Neural cell (in vitro differentiated cells): ENCODE data around the gene PPFIA3.

Experiments
- EP300 ChIP-seq: fragments of 450-650 bp; conservative IDR thresholded peaks from 2 replicates; pipeline ENCODE4 v1.6.1; 2014; ENCODE audit warnings: antibody characterized with exemption, mild to moderate bottlenecking, moderate library complexity; ENCODE audit not compliant: poor library complexity, severe bottlenecking
- EZH2 ChIP-seq: fragments of 200-600, 300-800 bp; shearing (Covaris generic), sonication (generic); IDR thresholded peaks from 2 replicates; pipeline ENCODE4 v1.6.1; 2014; ENCODE audit warnings: antibody characterized with exemption, low read length, borderline replicate concordance, mild to moderate bottlenecking; ENCODE audit not compliant: insufficient read depth, poor library complexity, severe bottlenecking
- POLR2AphosphoS5 ChIP-seq: IDR thresholded peaks from 2 replicates; pipeline ENCODE4 v1.6.1; 2012
- RAD21 ChIP-seq: fragments of 450-650 bp; conservative IDR thresholded peaks from 2 replicates; pipeline ENCODE4 v1.6.1; 2014; ENCODE audit warnings: antibody characterized with exemption, mild to moderate bottlenecking, moderate library complexity
- SMC3 ChIP-seq: fragments of 450-650 bp; conservative IDR thresholded peaks from 2 replicates; pipeline ENCODE4 v1.6.1; 2014; ENCODE audit warnings: antibody characterized with exemption, mild to moderate bottlenecking, moderate library complexity; ENCODE audit not compliant: poor library complexity
- TAF1 ChIP-seq: IDR thresholded peaks from 2 replicates; pipeline ENCODE4 v1.6.1; 2012; ENCODE audit warnings: low read depth
- TF ChIP-seq, protein P1 (sequence below): fragments of 450-650 bp; IDR thresholded peaks from 2 replicates; pipeline ENCODE4 v1.5.1; 2014; ENCODE audit warnings: antibody characterized with exemption, mild to moderate bottlenecking, moderate library complexity; ENCODE audit not compliant: poor library complexity, severe bottlenecking

DNA sequence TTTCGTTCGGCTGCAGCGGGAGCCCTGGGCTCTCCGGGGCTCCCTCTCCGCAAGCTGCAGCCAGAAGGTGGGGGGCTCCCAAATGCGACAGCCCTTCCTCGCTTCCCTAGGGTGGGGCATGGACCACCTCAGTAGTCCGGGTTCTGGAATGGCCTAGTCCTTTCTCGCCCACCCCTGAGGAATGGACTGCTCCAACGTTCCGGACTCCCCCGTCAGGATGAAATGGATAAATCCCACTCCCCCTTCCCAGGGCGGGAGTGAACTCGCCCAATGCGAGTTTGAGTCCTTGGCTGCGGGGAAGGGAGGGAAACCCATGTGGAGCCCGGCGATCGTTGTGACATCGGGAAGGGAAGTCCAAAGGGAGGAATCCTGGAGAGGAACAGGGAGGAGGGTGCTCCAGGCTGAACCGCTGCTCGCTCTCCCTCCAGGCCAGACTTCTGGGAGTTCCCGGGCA, 30.3 kb downstream of the PPFIA3 start:
- TF ChIP-seq, protein P1, sequence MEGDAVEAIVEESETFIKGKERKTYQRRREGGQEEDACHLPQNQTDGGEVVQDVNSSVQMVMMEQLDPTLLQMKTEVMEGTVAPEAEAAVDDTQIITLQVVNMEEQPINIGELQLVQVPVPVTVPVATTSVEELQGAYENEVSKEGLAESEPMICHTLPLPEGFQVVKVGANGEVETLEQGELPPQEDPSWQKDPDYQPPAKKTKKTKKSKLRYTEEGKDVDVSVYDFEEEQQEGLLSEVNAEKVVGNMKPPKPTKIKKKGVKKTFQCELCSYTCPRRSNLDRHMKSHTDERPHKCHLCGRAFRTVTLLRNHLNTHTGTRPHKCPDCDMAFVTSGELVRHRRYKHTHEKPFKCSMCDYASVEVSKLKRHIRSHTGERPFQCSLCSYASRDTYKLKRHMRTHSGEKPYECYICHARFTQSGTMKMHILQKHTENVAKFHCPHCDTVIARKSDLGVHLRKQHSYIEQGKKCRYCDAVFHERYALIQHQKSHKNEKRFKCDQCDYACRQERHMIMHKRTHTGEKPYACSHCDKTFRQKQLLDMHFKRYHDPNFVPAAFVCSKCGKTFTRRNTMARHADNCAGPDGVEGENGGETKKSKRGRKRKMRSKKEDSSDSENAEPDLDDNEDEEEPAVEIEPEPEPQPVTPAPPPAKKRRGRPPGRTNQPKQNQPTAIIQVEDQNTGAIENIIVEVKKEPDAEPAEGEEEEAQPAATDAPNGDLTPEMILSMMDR = no peak
- TF ChIP-seq RAD21 (no peak), EZH2 (no peak), POLR2AphosphoS5 (peak; percentile 77), TAF1 (no peak), EP300 (no peak), SMC3 (no peak)
